HL-60 (cell line): Measurements from ENCODE around the gene ARHGAP23.

Experiments
- CTCF ChIP-seq: IDR thresholded peaks from one replicate; pipeline ENCODE4 v1.5.1; 2011; ENCODE audit warnings: low read length, control low read depth, inconsistent platforms; ENCODE audit not compliant: insufficient read depth
- POLR2AphosphoS5 ChIP-seq: IDR thresholded peaks from 2 replicates; pipeline ENCODE4 v1.6.1; 2012; ENCODE audit warnings: low read depth
- SPI1 ChIP-seq: IDR thresholded peaks from 2 replicates; pipeline ENCODE4 v1.6.1; 2012; ENCODE audit warnings: low read depth, mild to moderate bottlenecking, borderline replicate concordance
- TF ChIP-seq, protein P1 (sequence below): IDR thresholded peaks from 2 replicates; pipeline ENCODE4 v1.6.1; 2012; ENCODE audit warnings: low read depth; ENCODE audit not compliant: insufficient replicate concordance

GRCh38 chr17:38395090-38395489, 33.2 kb upstream of the ARHGAP23 start:
- TF ChIP-seq CTCF (no peak), POLR2AphosphoS5 (no peak), SPI1 (no peak)
- TF ChIP-seq, protein P1, sequence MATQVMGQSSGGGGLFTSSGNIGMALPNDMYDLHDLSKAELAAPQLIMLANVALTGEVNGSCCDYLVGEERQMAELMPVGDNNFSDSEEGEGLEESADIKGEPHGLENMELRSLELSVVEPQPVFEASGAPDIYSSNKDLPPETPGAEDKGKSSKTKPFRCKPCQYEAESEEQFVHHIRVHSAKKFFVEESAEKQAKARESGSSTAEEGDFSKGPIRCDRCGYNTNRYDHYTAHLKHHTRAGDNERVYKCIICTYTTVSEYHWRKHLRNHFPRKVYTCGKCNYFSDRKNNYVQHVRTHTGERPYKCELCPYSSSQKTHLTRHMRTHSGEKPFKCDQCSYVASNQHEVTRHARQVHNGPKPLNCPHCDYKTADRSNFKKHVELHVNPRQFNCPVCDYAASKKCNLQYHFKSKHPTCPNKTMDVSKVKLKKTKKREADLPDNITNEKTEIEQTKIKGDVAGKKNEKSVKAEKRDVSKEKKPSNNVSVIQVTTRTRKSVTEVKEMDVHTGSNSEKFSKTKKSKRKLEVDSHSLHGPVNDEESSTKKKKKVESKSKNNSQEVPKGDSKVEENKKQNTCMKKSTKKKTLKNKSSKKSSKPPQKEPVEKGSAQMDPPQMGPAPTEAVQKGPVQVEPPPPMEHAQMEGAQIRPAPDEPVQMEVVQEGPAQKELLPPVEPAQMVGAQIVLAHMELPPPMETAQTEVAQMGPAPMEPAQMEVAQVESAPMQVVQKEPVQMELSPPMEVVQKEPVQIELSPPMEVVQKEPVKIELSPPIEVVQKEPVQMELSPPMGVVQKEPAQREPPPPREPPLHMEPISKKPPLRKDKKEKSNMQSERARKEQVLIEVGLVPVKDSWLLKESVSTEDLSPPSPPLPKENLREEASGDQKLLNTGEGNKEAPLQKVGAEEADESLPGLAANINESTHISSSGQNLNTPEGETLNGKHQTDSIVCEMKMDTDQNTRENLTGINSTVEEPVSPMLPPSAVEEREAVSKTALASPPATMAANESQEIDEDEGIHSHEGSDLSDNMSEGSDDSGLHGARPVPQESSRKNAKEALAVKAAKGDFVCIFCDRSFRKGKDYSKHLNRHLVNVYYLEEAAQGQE = no peak
